Measurements from ENCODE around the gene CD19.

The CD19 gene

DNA sequence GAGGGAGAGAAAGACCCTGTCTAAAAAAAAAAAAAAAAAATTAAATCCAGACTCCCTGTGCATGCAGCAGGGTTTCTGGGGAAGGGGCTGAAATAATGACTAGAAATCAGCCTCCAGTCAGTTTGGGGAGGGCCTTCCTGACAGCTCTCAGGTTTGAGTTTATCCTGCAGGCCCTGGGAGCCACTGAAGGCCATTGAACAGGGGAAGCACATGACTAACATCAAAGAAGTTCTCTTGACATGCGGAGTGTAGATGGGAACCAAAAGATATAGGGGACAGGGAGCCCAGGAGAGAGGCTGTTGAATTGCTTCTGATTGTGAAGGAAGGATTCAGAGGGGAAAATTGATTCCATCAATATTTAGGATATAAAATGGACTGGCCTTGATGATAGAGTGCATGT is 4.0 kb upstream of the CD19 start:
- no peak overlapping the region for H3K4me3 ChIP-seq (ENCODE audit: low read length)
- DNase-seq (ENCODE audit: low read depth) = no peak
- TF ChIP-seq, protein P1, sequence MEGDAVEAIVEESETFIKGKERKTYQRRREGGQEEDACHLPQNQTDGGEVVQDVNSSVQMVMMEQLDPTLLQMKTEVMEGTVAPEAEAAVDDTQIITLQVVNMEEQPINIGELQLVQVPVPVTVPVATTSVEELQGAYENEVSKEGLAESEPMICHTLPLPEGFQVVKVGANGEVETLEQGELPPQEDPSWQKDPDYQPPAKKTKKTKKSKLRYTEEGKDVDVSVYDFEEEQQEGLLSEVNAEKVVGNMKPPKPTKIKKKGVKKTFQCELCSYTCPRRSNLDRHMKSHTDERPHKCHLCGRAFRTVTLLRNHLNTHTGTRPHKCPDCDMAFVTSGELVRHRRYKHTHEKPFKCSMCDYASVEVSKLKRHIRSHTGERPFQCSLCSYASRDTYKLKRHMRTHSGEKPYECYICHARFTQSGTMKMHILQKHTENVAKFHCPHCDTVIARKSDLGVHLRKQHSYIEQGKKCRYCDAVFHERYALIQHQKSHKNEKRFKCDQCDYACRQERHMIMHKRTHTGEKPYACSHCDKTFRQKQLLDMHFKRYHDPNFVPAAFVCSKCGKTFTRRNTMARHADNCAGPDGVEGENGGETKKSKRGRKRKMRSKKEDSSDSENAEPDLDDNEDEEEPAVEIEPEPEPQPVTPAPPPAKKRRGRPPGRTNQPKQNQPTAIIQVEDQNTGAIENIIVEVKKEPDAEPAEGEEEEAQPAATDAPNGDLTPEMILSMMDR (IDR thresholded peaks at IDR 0.05; ENCODE audit: insufficient read depth, low read depth, low read length, missing control alignments) = no peak

DNA sequence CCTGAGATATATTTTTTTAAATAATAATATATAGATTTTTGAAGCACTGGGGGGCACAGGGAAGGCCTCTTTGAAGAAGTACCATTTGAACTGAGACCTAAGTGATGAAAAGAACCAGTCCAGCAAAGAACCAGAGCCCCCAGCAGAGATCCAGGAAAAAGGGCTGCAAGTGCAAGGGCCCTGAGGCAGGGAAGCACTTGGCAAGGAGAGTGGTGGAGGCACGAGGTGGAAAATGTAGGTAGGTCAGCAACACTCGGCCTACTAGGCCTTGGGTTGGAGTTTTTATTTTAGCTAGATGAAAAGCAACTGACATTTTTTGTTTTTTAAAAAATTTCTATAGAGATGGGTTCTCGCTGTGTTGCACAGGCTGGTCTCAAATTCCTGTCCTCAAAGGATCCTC is 1.6 kb upstream of the CD19 start:
- TF ChIP-seq, protein P1 (IDR thresholded peaks at IDR 0.05; ENCODE audit: insufficient read depth, low read depth, low read length, missing control alignments) = no peak
- no peak overlapping the region for H3K4me3 ChIP-seq (ENCODE audit: low read length)
- DNase-seq (ENCODE audit: low read depth) = no peak

DNA sequence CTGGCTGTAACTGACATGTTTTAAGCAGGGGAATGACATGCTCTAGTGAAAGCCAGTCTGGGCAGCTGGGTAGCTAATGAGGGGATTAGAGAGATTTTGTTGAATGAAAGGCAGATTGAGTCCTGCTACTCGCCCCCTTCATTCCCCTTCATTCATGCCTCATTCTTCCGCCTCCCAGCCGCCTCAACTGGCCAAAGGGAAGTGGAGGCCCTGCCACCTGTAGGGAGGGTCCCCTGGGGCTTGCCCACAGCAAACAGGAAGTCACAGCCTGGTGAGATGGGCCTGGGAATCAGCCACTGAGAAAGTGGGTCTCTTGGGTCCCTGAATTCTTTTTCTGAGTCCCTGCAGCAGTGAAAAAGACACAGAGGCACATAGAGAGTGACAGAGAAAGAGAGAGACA is 1.1 kb upstream of the CD19 start:
- DNase-seq (ENCODE audit: low read depth) = no peak
- H3K4me3 ChIP-seq (ENCODE audit: low read length) = no peak overlapping the region
- TF ChIP-seq, protein P1 (IDR thresholded peaks at IDR 0.05; ENCODE audit: insufficient read depth, low read depth, low read length, missing control alignments) = no peak

DNA sequence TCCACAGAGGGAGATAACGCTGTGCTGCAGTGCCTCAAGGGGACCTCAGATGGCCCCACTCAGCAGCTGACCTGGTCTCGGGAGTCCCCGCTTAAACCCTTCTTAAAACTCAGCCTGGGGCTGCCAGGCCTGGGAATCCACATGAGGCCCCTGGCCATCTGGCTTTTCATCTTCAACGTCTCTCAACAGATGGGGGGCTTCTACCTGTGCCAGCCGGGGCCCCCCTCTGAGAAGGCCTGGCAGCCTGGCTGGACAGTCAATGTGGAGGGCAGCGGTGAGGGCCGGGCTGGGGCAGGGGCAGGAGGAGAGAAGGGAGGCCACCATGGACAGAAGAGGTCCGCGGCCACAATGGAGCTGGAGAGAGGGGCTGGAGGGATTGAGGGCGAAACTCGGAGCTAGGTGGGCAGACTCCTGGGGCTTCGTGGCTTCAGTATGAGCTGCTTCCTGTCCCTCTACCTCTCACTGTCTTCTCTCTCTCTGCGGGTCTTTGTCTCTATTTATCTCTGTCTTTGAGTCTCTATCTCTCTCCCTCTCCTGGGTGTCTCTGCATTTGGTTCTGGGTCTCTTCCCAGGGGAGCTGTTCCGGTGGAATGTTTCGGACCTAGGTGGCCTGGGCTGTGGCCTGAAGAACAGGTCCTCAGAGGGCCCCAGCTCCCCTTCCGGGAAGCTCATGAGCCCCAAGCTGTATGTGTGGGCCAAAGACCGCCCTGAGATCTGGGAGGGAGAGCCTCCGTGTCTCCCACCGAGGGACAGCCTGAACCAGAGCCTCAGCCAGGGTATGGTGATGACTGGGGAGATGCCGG is 769 bp downstream of the CD19 start:
- no peak overlapping the region for H3K4me3 ChIP-seq (ENCODE audit: low read length)
- no peak for DNase-seq (ENCODE audit: low read depth)
- TF ChIP-seq, protein P1 (IDR thresholded peaks at IDR 0.05; ENCODE audit: insufficient read depth, low read depth, low read length, missing control alignments) = no peak

DNA sequence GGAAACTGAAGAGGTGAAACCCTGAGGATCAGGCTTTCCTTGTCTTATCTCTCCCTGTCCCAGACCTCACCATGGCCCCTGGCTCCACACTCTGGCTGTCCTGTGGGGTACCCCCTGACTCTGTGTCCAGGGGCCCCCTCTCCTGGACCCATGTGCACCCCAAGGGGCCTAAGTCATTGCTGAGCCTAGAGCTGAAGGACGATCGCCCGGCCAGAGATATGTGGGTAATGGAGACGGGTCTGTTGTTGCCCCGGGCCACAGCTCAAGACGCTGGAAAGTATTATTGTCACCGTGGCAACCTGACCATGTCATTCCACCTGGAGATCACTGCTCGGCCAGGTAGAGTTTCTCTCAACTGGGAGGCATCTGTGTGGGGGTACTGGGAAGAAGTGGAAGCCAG is 1.4 kb downstream of the CD19 start:
- TF ChIP-seq, protein P1 (IDR thresholded peaks at IDR 0.05; ENCODE audit: insufficient read depth, low read depth, low read length, missing control alignments) = no peak
- no peak overlapping the region for H3K4me3 ChIP-seq (ENCODE audit: low read length)
- DNase-seq (ENCODE audit: low read depth) = no peak

DNA sequence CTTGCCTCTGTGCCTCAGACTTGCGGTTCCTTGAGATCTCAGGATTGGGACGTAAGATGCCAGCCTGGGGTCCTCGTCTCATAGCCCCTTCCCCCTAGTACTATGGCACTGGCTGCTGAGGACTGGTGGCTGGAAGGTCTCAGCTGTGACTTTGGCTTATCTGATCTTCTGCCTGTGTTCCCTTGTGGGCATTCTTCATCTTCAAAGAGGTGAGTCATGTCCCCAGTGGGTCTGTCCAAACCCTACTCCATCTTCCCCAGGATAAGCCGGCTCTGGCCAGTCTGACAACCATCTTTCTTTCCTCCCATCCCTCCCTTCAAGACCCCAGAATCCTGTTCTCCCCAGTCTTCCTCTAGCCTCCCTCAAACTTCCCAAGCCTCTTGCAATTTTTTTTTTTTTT is 3.6 kb downstream of the CD19 start:
- TF ChIP-seq, protein P1 (IDR thresholded peaks at IDR 0.05; ENCODE audit: insufficient read depth, low read depth, low read length, missing control alignments) = no peak
- DNase-seq (ENCODE audit: low read depth) = no peak
- no peak overlapping the region for H3K4me3 ChIP-seq (ENCODE audit: low read length)
